ENCODE data around the gene ZBTB39.
"Not testable (repeated sequence)": the region's sequence is repeated elsewhere in the genome, so short reads cannot be mapped to it uniquely, and the experiment has no call there.

ZBTB39 gene

GRCh38 chr12:57018906-57019305, 12.6 kb upstream of the ZBTB39 start:
- TF ChIP-seq, protein P1, sequence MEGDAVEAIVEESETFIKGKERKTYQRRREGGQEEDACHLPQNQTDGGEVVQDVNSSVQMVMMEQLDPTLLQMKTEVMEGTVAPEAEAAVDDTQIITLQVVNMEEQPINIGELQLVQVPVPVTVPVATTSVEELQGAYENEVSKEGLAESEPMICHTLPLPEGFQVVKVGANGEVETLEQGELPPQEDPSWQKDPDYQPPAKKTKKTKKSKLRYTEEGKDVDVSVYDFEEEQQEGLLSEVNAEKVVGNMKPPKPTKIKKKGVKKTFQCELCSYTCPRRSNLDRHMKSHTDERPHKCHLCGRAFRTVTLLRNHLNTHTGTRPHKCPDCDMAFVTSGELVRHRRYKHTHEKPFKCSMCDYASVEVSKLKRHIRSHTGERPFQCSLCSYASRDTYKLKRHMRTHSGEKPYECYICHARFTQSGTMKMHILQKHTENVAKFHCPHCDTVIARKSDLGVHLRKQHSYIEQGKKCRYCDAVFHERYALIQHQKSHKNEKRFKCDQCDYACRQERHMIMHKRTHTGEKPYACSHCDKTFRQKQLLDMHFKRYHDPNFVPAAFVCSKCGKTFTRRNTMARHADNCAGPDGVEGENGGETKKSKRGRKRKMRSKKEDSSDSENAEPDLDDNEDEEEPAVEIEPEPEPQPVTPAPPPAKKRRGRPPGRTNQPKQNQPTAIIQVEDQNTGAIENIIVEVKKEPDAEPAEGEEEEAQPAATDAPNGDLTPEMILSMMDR (IDR thresholded peaks at IDR 0.05; ENCODE audit: low read depth, low read length), result no peak
- no peak overlapping the region for H3K4me3 ChIP-seq (ENCODE audit: low read depth, low read length)

DNA sequence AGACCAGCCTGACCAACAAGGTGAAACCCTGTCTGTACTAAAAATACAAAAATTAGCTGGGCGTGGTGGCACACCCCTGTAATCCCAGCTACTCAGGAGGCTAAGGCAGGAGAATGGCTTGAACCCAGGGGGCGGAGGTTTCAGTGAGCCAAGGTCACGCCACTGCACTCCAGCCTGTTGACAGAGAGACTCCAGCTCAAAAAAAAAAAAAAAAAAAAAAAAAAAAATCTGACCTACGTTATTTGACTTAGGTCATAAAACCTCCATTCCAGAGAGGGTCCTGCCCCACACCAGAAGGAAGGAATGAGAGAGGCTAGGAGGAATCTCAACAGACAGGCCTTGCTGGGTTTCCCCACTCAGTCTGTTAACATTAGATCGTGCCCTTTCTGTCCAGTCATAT, 12.0 kb upstream of the ZBTB39 start:
- not testable (repeated sequence) for H3K4me3 ChIP-seq (ENCODE audit: low read depth, low read length)

DNA sequence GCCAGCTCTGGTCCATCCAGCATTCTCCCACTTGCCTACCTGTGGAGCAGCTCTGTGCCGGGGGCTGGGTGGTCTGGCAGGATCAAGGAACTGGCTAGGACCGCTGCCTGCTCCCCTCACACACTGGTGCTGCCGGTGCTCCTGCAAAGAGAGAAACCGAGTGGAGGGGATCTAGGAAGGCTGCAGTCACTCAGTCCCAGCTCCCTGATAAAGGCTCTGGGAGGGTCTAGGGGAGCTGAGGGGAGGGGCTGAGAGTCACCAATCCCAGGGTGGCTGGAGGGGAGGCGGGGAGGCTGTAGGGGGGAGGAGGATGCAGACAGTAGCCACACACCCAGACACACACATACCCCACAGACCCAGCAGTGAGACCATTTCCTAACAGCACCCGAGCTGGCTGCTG, 10.0 kb upstream of the ZBTB39 start, which contains the start of gene TAC3:
Gene TAC3 (minus strand): TSS at position 182 of the 400 bp plus-strand sequence. CDS start 732 bp downstream, outside the sequence.
- no peak within 1 kb of the TSS for H3K4me3 ChIP-seq (ENCODE audit: low read depth, low read length)
- TF ChIP-seq, protein P1 (IDR thresholded peaks at IDR 0.05; ENCODE audit: low read depth, low read length), result no peak

DNA sequence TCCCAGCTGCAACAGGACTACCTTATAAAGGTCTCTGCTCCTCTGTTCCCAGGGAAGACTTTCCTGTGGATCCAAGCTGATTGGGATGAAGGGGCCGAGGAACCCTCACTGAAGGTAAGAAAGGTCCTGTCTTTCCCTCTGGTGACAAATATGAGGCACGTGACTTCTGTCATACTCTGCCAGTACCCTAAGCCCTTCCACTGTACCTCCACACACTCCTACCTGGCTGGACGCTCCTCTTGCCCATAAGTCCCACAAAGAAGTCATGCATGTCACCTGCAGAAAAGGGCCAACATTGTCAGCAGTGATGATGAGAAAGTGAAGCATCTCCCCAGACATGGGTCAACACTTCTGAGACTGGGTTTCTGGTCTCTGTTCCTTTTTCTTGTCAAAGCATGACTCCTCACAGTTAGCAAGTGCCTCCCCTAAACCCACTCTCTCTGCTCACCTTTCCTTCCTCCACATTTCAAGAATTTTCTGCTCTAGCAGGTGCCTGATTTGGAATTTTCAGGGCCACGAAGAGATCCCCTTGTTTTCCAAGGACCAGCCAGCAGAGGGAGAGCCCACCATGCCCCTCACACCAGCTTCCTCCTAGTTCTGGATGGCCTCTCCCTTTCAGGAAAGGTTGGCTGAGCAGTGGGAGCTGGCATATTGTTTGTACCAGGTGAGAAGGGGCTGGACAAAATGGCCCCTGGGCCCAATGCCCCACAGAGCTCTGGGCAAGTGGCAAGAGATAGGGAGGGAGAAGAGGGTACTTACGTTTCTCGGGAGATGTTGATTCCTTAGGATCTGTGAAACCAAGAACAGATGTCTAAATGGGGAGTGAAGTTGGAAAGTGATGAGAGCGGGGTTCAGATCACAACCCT, 6.5 kb upstream of the ZBTB39 start:
- TF ChIP-seq, protein P1 (IDR thresholded peaks at IDR 0.05; ENCODE audit: low read depth, low read length), result no peak
- H3K4me3 ChIP-seq (ENCODE audit: low read depth, low read length), result no peak overlapping the region

GRCh38 chr12:57011438-57012424, 5.4 kb upstream of the ZBTB39 start:
- TF ChIP-seq, protein P1 (IDR thresholded peaks at IDR 0.05; ENCODE audit: low read depth, low read length), result no peak
- no peak overlapping the region for H3K4me3 ChIP-seq (ENCODE audit: low read depth, low read length)

DNA sequence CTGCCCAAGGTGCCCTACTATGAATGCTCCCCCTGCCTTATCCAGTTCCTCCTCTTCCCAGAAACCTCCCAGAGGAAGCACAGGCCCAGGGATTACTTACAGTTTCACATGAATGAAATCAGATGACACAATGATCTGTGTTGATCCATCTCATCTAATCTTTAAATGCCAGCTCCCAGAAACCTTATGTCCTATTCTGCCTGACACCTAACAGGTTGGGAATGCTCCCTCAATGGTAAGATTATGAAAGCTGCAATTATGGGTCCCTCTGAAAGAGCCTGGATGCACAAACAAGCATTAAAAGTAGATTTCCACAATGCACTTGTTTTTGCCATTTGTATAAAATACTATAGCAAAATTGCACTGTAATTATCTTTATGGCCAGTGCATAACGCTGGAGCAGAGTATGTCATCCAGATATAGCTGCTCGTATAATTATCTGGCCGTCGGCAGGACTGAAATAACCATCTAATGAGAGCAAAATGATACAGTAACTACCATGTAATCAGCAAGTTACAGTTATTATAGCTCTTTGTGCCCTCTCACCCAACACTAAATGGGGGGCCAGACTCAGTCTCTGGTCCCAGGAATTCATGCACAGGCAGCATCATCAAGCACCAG, 4.4 kb upstream of the ZBTB39 start:
- H3K4me3 ChIP-seq (ENCODE audit: low read depth, low read length), result no peak overlapping the region
- TF ChIP-seq, protein P1 (IDR thresholded peaks at IDR 0.05; ENCODE audit: low read depth, low read length), result no peak

GRCh38 chr12:57009949-57010626, 3.7 kb upstream of the ZBTB39 start:
- no peak overlapping the region for H3K4me3 ChIP-seq (ENCODE audit: low read depth, low read length)
- TF ChIP-seq, protein P1 (IDR thresholded peaks at IDR 0.05; ENCODE audit: low read depth, low read length), result no peak
